NCI-H1092 (cell line): ENCODE measurements around the gene NHLRC4.

ENCODE experiments used
- DNase-seq: peaks from one replicate; lab custom pipeline; 2025; lab: John Stamatoyannopoulos, UW

The NHLRC4 gene

DNA sequence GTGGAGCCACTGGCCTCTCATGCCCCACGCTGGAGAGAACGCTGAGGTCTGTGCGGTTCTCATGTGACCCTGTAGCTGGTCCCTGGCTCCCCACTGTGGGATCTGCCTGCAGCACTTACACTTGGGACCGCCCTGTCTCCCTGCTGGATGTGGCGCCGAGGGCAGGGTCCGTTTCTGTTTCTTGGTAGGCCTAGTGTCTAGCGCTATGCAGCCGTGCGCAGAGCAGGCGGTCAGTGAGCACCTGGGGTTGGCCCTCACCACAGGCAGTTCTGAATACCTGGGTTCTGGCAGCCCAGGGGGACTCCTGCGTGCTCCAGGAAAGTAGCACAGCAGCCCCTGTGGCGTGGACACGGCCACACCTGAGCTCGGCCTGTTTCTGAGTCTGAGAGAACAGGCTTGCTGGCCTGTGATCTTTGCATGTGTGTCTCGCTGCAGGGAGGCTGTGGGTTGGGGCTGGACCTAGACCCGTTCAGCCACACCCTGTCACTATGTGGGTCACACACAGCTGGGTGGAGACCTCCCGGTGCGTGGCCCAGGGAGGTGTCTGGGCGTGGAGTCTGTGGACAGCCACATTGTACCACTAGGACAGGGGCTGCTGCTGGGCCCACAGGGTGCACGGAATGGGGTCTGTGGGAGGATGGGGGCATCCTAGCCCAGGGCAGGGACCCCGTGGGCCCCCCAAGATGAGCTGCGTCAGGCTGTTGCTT is 36.5 kb upstream of the NHLRC4 start:
- DNase-seq: no peak

DNA sequence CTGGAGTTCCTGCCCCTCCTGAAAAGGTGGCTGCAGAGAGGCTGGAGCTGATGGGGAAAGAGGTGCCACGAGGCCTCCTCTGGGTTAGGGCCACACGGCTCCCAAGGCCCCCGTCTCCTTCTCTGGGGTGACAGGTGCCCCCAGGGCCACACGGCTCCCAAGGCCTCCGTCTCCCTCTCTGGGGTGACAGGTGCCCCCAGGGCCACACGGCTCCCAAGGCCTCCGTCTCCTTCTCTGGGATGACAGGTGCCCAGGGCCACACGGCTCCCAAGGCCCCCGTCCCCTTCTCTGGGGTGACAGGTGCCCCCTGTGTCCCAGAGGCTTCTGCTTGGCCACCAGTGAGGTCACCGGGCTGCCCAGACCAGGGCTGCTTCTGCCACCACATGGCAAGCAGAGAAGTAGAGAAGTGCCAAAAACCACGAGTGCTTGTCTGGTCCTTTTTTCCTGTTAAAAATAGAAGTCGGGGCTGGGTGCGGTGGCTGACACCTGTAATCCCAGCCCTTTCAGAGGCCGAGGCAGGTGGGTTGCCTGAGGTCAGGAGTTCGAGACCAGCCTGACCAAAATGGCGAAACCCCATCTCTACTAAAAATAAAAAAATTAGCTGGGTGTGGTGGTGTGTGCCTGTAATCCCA is 35.2 kb upstream of the NHLRC4 start:
- no peak for DNase-seq

DNA sequence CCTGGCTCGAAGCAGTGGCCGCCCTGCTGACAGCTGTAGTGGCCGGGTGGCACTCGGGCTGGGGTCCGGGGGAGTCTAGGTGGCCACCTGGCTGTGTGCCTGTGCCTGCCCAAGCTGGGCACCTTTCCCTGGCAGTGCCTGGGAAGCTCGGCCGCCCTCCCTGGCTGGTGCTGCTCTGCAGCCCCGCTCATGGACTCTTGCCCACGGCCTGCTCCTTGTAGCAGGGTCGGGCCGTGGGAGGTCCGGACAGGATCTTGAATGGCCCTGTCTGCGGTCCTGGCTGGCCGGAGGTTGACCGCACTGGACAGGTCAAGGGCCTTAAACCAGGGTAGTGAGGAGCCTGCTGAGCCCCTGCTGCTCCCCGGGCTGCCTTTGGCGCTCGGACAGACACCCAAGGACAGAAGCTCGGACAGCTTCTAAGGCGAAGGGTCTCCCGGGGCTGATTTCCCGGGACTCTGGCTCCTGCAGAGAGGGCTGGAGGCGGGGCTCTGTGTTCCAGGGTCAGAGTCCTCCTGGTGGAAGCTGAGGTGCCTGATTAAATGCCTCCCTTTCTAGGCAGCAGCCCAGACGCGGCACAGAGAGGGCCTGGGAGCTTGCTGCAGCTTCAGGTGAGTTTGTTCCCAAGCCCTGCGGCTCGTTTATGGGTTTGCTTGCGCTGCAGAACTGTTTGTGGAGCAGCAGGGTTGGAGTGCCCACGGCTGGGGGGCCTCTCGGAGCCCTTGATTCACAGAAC is 33.2 kb upstream of the NHLRC4 start:
- DNase-seq: no peak

GRCh38 chr16:534135-534534 is 32.7 kb upstream of the NHLRC4 start:
- no peak for DNase-seq

DNA sequence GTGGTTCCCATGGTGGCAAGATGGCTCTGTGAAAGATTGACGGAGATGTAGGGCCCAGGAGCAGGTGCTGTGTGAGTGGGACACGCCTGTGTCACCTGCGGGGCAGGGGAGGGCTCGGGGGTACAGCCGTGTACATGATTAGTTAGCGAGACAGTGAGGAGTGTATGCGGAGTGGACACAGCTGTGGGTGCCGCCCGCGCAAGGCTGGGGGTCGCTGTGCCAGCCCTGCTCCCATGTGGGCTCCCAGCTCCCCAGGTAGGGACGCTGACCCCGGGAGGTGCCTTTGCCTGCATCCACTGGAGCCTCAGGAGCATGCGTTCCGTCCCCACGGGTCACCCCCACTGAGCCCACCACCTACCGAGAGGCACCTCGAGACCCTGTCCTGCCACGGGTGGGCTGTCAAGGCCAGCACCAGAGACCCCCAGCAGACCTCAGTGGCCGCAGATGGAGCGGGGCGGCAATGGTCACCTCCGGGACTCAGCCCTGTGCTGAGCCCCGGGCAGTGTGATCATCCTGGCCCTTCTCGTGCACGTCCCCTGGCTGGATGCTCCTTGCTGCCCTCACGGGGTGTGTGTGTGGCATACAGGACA is 31.9 kb upstream of the NHLRC4 start:
- no peak for DNase-seq

DNA sequence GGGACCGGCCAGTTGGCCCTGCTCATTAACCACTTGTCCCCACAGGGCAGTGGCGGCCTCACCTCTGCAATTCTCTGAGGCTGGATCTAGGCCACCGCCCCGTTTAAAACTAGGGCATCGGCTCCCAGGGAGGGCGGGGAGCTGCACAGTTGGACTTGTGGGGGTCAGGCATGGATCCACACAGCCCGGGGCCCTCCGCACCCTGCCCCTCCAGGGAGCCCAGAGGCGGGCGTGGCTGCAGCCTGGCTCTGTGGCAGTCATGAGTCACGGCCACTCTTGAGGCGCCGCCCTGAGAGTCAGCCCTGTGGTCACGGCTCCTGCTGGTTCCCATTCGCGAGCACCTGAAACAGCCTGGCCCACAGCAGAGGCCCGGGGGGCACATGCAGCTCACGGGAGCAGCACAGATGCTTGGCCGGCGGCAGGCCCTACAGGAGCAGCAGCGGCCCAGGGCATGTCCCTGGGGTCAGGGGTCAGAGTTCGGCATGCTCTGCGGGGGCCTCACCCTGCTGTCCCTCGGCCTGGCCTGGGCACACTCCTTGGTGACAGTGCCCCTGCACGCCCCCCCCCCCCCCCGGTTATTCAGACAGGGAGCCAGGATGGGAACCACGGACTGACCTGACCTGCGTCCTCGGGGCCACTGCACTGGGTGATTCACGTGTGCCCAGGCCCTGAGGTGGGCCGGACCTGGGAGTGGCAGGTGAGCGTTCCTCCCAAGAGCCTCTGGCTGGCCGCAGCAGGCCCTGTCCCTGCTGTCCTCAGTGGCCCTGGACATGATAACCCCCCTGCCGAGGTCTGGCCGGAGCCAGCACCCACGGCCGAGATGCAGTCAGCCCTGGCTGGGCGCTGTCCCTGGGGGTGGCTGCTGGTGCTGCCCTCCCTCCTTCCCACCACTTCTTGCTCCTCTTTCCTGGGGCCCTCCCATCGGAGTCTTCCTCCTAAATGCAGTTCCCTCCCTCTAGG is 31.1 kb upstream of the NHLRC4 start:
- no peak for DNase-seq

GRCh38 chr16:536746-537145 is 30.1 kb upstream of the NHLRC4 start:
- DNase-seq: no peak

- DNase-seq: no peak
Measured at GRCh38 chr16:537415-538335, 29.1 kb upstream of the NHLRC4 start.

DNA sequence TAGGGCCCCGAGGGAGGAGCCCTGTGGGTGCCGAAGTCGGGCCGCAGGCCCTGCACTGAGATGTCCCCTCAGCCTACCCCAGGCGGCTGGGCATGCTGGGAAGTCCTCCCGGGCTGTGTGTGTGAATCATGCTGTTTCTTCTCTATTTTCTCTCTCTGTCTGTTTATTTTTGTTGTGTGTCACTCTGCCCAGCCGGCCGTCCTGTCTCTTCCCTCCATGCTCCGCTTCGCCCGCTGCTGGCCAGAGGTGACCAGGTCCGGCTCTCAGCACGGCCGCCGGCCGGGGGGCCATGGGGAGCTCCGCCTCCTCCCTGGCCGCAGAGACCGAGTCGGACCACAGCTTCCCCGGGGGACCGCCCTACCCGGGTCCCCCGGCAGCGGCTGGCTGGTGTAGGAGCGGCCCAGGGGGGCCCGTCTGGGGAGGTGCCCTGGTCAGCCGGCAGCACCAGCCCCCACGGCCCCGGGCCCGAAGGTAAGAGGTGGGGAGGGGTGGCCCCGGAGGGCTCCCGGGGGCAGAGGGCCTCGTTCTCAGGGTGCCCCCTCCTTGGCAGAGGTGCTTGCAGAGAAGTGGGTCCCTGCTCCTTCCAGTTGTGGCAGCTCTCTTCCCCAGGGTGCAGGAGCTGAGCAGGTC is 26.8 kb upstream of the NHLRC4 start:
- no peak for DNase-seq

- DNase-seq: no peak
Measured at GRCh38 chr16:540645-541340, 26.0 kb upstream of the NHLRC4 start.

DNA sequence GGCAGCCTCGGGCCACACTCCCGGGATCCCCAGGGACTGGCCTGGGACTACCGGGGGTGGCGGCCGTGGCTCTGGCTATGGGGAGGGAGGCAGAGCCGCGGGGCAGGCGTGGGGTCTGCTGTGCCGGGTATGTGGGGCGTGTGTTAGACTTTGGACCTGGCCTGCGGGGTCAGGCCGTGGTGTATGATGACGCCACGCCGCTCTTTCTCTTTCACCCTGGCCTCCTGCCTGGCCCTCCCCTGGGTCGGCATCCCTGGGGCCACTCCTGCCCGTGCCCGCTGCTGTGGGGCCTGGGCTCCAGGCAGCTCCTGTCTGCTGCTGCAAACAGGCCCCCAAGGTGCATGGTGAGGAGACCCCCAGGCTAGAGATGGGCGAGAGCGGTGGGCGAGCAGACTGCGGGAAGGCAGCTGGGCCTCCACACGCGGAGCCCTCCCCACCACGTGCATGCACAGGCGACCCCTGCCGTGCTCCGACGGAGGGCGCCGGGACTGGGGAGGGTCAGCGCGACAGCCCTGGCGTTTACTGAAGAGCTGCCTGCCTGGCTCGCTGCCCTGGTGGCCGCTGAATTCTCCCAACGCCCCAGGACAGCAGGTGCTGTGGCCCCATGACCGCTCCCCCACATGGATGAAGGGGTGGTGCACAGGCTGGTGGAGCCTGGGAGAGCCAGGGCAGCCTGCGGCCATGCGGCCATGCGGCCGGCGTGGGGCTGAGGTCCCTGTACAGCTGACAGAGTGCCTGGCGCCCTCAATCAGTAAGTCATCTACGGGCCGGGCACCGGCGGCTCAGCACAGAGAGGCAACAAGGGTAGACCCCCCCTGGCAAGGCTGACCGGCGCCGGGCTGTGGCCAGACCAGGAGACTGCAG is 23.3 kb upstream of the NHLRC4 start:
- no peak for DNase-seq

DNA sequence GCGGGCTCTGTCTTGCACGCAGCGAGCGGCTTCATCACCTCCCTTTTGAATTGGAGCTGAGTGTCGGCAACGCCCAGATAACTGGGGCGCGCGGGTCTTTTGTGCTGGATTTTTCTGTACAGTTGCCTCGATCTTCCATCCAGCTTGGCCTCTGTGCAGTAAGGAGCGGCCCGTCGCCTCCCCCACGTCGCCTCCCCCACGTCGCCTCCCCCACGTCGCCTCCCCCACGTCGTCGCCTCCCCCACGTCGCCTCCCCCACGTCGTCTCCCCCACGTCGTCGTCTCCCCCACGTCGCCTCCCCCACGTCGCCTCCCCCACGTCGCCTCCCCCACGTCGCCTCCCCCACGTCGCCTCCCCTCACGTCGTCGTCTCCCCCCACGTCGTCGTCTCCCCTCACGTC is 22.3 kb upstream of the NHLRC4 start:
- no peak for DNase-seq

GRCh38 chr16:546909-547770 is 19.7 kb upstream of the NHLRC4 start:
- no peak for DNase-seq

DNA sequence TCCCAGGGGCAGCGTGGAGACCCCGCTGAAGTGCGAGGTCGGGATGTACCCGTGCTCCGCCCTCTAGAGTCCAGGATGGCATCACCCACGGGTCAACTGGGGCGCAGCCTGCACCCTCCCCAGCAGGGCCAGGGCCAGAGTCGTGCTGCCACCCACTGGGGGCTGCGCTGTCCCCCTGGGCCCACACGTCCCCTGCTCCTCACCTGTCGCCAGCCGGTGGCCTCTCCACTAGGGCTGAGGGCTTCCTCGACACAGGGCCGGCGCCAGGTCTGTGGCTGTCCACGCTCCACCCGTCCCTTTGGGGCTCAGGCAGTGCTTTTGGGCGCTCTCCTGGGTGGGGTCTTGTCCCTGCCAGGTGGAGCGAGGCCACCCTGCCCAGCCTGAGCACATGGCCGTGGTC is 18.2 kb upstream of the NHLRC4 start:
- DNase-seq: no peak

DNA sequence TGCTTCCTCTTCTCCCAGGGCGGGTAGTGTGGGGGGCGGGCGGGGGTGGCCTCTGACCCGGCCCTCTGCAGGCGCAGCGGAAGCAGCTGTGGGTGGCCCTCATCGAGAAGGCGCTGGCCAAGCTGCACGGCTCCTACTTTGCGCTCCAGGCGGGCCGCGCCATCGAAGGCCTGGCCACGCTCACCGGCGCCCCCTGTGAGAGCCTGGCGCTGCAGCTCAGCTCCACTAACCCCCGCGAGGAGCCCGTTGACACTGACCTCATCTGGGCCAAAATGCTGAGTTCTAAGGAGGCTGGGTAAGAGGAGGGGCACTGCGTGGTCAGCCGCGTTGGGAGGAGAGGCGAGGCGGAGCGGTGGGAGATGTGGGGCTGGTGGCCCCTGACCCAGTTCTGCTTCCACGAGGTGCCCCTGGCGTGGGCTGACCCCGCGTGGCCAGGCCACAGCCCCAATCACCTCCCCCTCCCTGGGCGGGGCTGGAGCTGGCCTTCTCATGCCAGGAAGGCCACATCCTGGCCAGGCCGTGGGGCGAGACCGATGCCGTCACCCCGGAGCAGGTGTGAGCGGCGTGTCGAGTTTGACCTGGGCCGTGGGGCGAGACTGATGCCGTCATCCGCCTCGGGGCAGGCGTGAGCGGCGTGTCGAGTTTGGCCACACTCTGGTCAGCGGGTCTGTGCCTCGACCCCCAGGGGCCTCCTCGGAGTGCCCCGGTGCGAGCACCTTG is 17.1 kb upstream of the NHLRC4 start:
- no peak for DNase-seq

- no peak for DNase-seq
Measured at GRCh38 chr16:551210-551609, 15.6 kb upstream of the NHLRC4 start.

- DNase-seq: no peak
Measured at GRCh38 chr16:552171-552570, 14.6 kb upstream of the NHLRC4 start.
